GM19455 (cell line): ENCODE measurements around the gene CYP26C1.

Source experiments
- ATAC-seq: cut with Tn5 transposase; IDR thresholded peaks from one replicate; pipeline ENCODE4 v1.9.1; 2021; ENCODE audit not compliant: unreplicated experiment

The CYP26C1 gene

GRCh38 chr10:93063977-93064660 lies 3.5 kb downstream of the CYP26C1 start:
- no peak for ATAC-seq

DNA sequence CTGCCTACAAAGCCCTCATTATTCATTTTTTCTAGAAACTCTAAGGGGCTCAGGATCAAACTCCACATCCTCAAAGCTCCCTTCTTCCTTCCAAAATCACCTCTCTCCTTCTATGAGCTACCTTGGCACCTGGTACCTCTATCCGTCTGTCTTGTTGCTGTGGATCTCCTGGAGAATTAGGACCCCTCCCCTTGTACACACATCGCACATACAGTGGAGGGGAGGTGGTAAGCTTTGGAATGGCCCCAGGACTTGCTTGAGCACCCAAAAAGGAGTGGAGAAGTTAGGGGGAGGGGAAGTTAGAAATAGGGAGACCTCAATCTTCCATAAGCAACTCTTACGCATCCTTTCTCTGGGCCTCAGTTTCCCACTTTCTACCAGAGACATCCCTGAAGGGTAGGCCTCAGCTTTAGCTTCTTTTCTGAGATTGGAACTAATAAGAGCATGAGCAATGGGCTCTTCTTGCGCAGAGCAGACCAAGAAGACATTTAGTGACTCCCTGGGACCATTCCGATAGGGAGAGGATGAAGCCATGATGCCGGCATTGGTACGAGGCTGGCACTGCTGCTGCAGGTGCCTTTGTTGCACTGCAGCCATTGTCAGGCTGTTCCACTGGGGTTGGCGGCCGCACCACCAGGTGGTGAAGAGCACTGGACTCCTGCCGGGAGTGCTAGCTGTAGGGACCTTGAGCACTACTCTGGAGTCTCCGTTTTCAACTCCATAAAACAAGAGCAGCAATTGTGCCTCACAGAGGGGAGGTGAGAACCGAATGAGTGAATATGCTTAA lies 4.5 kb downstream of the CYP26C1 start:
- ATAC-seq: no peak

GRCh38 chr10:93065675-93066543 lies 5.3 kb downstream of the CYP26C1 start:
- no peak for ATAC-seq

DNA sequence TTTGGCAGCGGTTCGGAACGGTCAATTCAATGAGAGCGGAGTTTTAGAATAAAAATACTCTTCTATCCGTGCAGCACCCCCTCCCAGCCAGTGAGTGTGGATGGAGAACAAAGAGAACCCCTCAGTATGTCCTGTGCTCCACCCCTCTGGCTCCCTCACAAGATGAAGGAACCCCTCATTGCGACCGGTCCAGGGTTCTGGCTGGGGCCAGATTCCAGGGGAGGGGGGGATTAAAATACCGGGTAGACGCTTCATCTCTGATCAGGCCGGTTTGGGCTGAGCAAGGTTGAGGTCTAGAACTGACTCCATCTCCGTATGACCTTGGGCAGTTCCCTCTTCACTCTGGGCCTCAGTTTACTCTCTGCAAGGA lies 5.9 kb downstream of the CYP26C1 start:
- ATAC-seq: no peak

GRCh38 chr10:93067443-93068365 lies 7.1 kb downstream of the CYP26C1 start:
- no peak for ATAC-seq

DNA sequence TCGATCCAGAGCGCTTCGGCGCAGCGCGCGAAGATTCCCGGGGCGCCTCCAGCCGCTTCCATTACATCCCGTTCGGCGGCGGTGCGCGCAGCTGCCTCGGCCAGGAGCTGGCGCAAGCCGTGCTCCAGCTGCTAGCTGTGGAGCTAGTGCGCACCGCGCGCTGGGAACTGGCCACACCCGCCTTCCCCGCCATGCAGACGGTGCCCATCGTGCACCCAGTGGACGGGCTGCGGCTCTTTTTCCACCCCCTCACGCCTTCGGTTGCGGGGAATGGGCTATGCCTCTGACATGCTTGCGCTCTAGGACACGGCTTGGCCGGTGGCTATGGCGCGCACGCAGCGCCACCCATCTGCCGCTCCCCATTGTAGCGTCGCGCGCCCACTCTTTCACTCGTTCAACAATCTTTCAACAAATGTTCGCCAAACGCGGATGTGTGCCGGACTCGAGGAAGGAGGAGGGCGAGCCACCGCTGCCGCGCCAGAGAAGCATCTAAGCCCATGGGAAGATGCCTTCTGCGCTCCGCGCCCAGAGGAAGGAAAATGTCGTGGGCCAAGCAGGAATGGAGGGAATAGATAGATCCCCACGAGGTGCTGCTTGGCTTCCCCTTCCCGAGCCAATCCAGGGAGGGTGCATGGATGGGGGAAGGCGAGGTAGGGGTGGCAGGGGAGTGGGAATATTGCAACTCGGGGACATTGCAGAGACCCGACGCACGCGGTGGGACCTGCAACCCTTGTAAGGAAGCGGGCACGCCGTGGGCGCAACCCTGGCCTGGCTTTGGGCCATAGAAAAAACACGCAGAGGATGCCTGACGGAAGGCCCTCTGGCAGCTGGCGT lies 8.0 kb downstream of the CYP26C1 start:
- ATAC-seq: no peak

DNA sequence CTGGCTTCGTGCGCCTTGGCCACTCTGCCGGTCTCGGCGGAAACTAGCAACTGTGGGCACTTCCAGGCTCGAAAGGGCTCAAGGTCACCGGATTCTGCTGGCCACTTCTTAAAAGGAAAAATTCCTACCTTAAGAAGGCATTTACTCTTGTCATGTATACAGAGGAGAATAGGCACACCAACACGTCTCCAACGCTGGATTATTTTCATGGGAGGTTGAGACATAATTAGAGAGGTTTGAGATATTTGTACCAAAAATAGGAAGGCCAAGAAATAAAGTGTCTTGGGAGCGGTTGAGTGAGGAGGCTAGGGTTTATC lies 8.6 kb downstream of the CYP26C1 start:
- ATAC-seq: no peak

DNA sequence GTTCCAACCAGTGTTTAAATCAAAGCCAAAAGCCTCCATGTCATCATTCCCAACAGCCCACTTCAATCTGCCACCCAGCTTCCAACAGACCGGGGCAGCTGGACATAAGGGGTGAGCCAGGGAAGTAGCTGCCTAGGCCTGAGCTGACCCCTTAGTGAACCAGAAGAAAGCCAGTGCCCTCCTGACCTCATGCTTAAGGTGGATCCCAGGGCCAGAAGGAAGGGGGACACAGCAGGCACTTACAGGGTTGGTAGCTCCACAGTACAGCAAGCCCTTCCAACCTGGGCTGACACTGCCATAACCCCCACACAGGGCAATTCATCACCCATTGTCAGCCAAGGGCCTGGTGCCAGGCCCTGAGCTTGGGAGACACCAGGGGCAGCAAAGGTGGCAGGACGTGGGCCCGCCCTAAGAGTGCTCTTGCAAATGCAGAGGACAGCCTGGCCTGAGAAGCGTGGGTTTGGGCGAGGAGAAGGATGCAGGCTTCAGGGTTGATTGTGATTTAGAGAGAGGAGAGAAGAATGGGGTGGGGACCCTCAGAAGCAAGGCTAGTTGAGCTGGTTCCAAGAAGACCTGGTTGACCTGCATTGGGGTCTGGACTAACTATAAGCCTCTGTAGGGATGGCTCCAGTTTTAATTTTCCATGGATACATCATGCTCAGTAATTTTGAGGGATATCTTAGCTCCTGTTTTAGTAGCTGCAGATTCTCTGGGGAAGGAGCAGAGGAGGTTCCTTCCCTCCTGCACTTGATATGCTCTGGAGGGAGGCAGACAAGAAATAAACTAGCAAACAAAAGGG lies 10.0 kb downstream of the CYP26C1 start:
- ATAC-seq: no peak

- no peak for ATAC-seq
These were observed 10.5 kb downstream of the CYP26C1 start for GRCh38 chr10:93071177-93071472.

GRCh38 chr10:93071674-93072224 lies 11.2 kb downstream of the CYP26C1 start:
- no peak for ATAC-seq

DNA sequence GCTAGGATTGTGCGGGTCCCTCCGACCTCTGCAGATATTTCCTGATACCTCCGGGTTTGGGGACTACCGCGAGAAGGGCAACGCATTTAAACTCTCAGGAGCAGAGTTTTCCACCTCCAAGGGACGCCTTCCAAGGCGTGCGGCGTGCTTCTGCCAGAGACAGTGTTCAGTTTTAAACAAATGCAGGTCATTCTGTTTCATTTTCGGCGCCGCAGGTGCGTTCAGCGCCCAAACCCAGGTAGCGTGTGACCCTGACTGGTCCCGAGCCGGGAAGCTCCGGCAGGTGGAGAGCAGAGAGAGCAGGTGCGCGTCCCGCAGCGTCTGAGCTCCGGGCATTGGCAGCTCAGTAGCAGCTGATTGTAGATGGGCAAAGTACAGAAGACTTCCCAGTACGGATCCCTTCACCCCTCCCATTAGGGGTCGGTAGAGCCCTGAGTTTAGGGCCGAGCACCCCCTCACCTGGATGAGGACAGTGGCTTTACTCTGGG lies 11.7 kb downstream of the CYP26C1 start:
- ATAC-seq: no peak

GRCh38 chr10:93072713-93073538 lies 12.3 kb downstream of the CYP26C1 start:
- ATAC-seq: no peak

DNA sequence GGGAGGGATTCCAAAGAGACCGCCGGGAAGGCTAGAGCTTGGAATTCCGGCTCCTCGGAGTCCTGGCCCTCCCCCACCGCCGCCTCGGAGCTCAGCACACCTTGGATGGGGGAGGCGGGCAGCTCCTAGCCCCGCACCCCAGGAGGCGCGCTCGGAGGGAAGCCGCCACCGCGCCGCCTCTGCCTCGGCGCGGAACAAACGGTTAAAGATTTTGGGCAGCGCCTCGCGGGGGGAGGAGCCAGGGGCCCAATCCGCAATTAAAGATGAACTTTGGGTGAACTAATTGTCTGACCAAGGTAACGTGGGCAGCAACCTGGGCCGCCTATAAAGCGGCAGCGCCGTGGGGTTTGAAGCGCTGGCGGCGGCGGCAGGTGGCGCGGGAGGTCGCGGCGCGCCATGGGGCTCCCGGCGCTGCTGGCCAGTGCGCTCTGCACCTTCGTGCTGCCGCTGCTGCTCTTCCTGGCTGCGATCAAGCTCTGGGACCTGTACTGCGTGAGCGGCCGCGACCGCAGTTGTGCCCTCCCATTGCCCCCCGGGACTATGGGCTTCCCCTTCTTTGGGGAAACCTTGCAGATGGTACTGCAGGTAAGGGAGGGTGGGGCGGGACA lies 13.0 kb downstream of the CYP26C1 start, which contains the start of gene CYP26A1:
TSS of gene CYP26A1 (plus strand) at position 355 of the 608 bp plus-strand sequence. CDS start at position 397, 42 bp downstream.
- no peak for ATAC-seq

DNA sequence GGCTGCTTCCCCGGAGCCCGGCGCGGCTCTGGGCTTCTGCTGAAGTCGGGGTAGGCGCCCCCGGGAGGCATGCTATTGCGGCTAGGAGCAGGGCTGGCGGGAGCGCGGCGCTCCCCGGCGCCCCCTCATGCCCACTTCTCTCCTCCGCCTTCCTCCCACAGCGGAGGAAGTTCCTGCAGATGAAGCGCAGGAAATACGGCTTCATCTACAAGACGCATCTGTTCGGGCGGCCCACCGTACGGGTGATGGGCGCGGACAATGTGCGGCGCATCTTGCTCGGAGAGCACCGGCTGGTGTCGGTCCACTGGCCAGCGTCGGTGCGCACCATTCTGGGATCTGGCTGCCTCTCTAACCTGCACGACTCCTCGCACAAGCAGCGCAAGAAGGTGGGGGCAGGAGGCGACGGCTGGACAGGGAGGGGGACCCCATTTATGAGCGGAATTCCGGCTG lies 13.6 kb downstream of the CYP26C1 start:
- ATAC-seq: no peak

DNA sequence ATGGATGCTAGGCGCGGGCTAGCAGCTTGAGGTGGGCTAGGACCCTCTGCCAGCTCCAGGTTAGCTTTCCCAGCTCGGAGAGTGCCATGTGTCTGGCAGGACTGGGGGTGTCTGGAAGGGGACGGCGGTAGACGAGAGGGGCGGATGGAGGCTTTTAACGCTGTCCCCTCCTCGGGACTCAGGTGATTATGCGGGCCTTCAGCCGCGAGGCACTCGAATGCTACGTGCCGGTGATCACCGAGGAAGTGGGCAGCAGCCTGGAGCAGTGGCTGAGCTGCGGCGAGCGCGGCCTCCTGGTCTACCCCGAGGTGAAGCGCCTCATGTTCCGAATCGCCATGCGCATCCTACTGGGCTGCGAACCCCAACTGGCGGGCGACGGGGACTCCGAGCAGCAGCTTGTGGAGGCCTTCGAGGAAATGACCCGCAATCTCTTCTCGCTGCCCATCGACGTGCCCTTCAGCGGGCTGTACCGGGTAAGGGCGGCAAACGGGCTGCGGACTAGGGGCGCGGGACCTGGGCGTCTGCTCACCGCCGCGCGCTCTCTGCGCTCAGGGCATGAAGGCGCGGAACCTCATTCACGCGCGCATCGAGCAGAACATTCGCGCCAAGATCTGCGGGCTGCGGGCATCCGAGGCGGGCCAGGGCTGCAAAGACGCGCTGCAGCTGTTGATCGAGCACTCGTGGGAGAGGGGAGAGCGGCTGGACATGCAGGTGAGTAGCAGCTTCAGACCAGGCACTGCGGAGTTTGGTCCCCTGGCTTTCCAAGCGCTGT lies 14.2 kb downstream of the CYP26C1 start:
- ATAC-seq: no peak

DNA sequence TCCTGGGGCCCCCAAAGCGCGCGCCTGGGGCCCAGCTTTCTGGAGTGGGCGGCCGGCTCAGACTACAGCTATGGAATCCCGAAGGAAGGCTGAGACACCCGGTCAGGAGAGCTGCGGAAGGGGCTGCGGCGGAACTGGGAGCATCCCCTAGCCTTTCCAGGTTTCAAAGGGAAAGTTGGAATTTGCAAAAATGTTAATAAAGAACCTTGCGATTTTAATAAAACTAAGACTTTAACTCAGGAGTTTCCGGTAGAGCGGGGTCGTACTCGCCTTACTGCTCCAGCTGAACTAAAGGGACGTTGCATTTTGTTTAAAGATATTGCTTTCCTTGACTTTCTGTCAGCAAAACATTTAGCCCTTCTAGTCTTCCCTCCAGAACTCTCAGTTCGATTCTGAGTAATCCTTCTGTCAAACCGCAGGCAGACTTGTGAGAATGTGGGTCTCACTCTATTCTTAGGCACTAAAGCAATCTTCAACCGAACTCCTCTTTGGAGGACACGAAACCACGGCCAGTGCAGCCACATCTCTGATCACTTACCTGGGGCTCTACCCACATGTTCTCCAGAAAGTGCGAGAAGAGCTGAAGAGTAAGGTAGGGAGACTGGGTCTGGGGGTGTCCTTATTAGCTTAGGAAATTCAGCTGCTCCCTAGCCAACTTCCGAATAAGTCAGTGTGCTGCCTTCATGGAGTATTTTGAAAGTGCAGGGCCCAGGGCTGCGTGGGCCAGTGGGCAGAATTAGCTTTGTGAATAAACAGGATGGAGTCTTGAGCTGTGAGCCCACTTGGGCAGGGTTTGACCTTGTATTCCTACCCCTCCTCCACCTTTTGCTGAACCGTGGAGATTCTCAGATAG lies 15.0 kb downstream of the CYP26C1 start:
- ATAC-seq: no peak
